T-helper 17 cell (primary cell): ENCODE data around the gene KCNQ2. TPM values are rescaled to one million over a fixed set of nuclear protein-coding genes. Genes with fewer than 3 reads are reported as not detected.

Source experiments
- ATAC-seq: fragments of 150-1000 bp; cut with Tn5 transposase; 2 replicates; pipeline ENCODE4 v1.10.0; 2021; ENCODE audit warnings: mild to moderate bottlenecking, moderate library complexity
- DNase-seq, 3 donors: peaks; one replicate each; pipeline versions ENCODE4 v3.0.0 to v3.0.0-alpha.2; 2020 to 2021
- H3K9me3 ChIP-seq: one replicate; pipeline ENCODE4 v1.7.0; 2013; ENCODE audit warnings: low read length, mild to moderate bottlenecking; ENCODE audit not compliant: control insufficient read depth, poor library complexity, severe bottlenecking
- H3K27ac Mint-ChIP-seq: one replicate; pipeline ENCODE4 v1.8.0; 2022; ENCODE audit warnings: mild to moderate bottlenecking, moderate library complexity, mixed read lengths
- H3K27me3 Mint-ChIP-seq: one replicate; pipeline ENCODE4 v1.8.0; 2022; ENCODE audit warnings: mixed read lengths
- H3K36me3 Mint-ChIP-seq: one replicate; pipeline ENCODE4 v1.8.0; 2022; ENCODE audit warnings: low read depth, mixed read lengths
- H3K4me1 Mint-ChIP-seq: one replicate; pipeline ENCODE4 v1.8.0; 2022; ENCODE audit warnings: mild to moderate bottlenecking, mixed read lengths
- H3K4me3 Mint-ChIP-seq: one replicate; pipeline ENCODE4 v1.8.0; 2022; ENCODE audit warnings: mild to moderate bottlenecking, moderate library complexity, mixed read lengths
- total RNA-seq, 4 donors: library from RNA in 2 of 4; stranded (reverse) in 2 of 4; gene quantifications; one replicate each; pipeline ENCODE4 v1.2.3 and lab custom pipeline; 2022 to 2026

KCNQ2 gene
- total RNA-seq, 2 donors from 2014 or later = not detected

DNA sequence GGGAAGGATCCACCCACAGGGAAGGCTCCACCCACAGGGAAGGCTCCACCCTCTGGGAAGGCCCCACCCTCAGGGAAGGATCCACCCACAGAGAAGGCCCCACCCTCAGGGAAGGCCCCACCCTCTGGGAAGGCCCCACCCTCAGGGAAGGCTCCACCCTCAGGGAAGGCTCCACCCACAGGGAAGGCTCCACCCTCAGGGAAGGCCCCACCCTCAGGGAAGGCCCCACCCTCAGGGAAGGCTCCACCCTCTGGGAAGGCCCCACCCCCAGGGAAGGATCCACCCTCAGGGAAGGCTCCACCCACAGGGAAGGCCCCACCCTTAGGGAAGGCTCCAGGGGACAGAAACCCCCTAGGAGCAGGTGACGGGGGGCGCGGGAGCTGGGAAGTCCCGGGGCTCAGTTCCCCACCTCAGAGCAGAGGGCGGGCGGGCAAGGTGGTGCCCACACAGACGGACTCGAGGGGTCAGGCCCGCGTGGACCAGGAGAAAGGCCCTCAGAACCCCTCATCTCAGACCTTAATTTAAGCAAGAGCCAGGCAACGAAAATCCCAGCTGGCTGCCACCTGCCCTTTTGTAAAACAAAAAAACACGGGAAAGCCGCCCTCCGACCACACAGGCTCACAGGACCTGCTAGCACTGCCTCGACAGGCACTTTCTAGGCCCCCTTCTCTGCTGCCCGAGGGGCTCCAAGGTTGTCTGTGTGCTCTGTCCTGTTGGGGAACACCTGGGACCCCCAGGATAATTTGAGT, 39.7 kb downstream of the KCNQ2 start:
- no peak overlapping the region for H3K27ac Mint-ChIP-seq
- H3K4me3 Mint-ChIP-seq = no peak overlapping the region
- DNase-seq = no peak
- H3K9me3 ChIP-seq = no peaks in the 10 kb centered on the region
- peaks cover 8% of the 10 kb centered on the region for H3K4me1 Mint-ChIP-seq
- H3K27me3 Mint-ChIP-seq = peaks cover 8% of the 10 kb centered on the region
- no peak for ATAC-seq
- no peaks in the 10 kb centered on the region for H3K36me3 Mint-ChIP-seq

DNA sequence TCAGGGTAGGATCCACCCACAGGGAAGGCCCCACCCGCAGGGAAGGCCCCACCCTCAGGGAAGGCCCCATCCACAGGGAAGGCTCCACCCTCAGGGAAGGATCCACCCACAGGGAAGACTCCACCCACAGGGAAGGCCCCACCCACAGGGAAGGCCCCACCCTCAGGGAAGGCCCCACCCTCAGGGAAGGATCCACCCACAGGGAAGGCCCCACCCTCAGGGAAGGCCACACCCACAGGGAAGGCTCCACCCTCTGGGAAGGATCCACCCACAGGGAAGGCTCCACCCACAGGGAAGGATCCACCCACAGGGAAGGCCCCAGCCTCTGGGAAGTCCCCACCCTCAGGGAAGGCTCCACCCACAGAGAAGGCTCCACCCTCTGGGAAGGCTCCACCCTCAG, 40.5 kb downstream of the KCNQ2 start:
- ATAC-seq = no peak
- no peaks in the 10 kb centered on the region for H3K9me3 ChIP-seq
- Mint-ChIP-seq H3K4me3 (no peak overlapping the region), H3K36me3 (no peaks in the 10 kb centered on the region), H3K27me3 (peaks cover 8% of the 10 kb centered on the region), H3K4me1 (peaks cover 8% of the 10 kb centered on the region), H3K27ac (no peak overlapping the region)
- no peak for DNase-seq

DNA sequence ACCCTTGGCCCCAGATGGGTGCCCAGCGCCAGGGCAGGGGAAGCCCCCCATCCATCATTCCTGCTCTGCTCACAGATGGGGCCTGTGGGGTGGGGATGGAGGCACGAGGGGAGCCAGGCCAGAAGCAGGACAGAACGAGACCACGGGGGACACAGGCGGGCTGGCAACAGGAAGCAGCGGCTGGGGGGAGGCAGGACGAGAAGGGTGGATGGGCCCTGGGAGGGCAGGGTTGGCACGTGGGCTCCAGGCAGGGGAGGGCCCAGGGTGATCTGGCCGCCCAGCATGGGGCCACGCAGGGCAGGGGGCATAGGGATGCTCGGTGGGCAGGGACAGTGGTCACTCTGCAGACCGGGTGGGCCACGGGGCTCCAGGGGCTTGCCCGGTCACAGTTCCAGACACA, 41.6 kb downstream of the KCNQ2 start:
- H3K9me3 ChIP-seq = no peaks in the 10 kb centered on the region

DNA sequence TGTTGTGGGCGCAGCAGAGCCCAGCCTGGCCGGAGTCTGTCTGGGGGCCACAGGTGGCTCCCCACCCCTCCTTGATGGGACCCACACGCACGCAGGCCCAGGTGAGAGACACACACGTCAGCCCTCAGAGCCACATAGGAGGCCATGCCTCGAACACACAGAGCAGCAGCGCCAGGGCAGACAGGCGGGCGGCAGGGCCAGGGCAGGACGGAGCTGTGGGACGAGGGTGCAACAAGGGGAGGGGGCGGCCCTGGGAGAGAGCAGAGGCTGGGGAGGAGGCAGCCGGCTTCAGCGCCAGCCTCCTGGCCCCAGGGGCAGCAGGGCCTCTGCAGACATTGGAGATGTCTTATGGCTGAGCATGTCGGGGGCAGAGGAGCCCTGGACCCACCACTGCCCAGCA, 42.5 kb downstream of the KCNQ2 start:
- H3K27ac Mint-ChIP-seq = no peak overlapping the region
- DNase-seq (no peak), ATAC-seq (no peak)
- H3K9me3 ChIP-seq = no peaks in the 10 kb centered on the region
- H3K4me3 Mint-ChIP-seq = no peak overlapping the region
- H3K27me3 Mint-ChIP-seq = peaks cover 5% of the 10 kb centered on the region
- H3K36me3 Mint-ChIP-seq = peaks cover 2% of the 10 kb centered on the region
- peaks cover 7% of the 10 kb centered on the region for H3K4me1 Mint-ChIP-seq

More for the DNA sequence above, 41.6 kb downstream of the KCNQ2 start:
- ATAC-seq = no peak
- Mint-ChIP-seq H3K4me3 (no peak overlapping the region), H3K4me1 (peaks cover 8% of the 10 kb centered on the region), H3K27me3 (peaks cover 8% of the 10 kb centered on the region), H3K36me3 (peaks cover 2% of the 10 kb centered on the region), H3K27ac (no peak overlapping the region)
- DNase-seq = no peak

DNA sequence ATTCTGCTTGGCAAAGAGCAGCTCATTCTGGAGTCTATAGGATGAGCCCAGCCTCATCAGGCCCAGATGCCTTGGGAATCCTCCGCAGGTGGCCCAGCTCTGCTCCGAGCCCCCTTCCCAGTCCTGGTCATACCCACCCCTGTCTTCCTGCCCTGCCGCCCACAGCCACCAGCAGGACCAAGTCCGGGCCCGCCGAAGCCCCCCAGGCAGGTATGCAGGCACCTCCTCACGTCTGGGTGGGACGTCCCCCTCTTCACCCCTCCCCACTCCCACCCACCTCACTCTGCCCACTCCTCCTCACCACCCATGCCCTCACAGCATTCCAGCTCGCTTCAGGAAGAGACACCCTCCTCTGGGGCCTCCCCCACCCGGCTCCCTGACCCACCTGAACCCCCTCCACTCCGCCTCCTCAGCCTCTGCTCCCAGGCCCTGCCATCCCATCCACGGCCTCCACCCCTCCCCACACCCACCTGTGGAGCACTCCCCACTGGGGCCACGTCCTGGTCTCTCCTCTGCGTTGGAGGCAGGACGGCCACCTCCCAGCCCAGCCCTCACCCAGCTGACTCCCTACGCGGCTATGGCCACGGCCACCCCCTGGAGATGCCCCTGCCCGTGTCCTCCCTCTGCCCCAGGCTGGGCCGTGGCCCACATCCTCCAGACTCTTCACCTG, 43.4 kb downstream of the KCNQ2 start:
- no peak for ATAC-seq
- Mint-ChIP-seq H3K36me3 (peaks cover 2% of the 10 kb centered on the region), H3K4me1 (no peaks in the 10 kb centered on the region), H3K27ac (no peak overlapping the region), H3K4me3 (no peak overlapping the region), H3K27me3 (no peaks in the 10 kb centered on the region)
- no peaks in the 10 kb centered on the region for H3K9me3 ChIP-seq
- DNase-seq = no peak

- Mint-ChIP-seq H3K4me3 (no peak overlapping the region), H3K36me3 (peaks cover 2% of the 10 kb centered on the region), H3K27ac (no peak overlapping the region), H3K27me3 (no peaks in the 10 kb centered on the region), H3K4me1 (no peaks in the 10 kb centered on the region)
- no peak for DNase-seq
- no peaks in the 10 kb centered on the region for H3K9me3 ChIP-seq
- ATAC-seq = no peak
These were observed 44.6 kb downstream of the KCNQ2 start for GRCh38 chr20:63427724-63428330.

- Mint-ChIP-seq H3K27me3 (no peaks in the 10 kb centered on the region), H3K27ac (no peak overlapping the region), H3K4me1 (no peaks in the 10 kb centered on the region), H3K36me3 (peaks cover 2% of the 10 kb centered on the region), H3K4me3 (no peak overlapping the region)
- no peak for ATAC-seq
- no peaks in the 10 kb centered on the region for H3K9me3 ChIP-seq
- DNase-seq = no peak
These were observed 45.2 kb downstream of the KCNQ2 start for GRCh38 chr20:63427206-63427605.

DNA sequence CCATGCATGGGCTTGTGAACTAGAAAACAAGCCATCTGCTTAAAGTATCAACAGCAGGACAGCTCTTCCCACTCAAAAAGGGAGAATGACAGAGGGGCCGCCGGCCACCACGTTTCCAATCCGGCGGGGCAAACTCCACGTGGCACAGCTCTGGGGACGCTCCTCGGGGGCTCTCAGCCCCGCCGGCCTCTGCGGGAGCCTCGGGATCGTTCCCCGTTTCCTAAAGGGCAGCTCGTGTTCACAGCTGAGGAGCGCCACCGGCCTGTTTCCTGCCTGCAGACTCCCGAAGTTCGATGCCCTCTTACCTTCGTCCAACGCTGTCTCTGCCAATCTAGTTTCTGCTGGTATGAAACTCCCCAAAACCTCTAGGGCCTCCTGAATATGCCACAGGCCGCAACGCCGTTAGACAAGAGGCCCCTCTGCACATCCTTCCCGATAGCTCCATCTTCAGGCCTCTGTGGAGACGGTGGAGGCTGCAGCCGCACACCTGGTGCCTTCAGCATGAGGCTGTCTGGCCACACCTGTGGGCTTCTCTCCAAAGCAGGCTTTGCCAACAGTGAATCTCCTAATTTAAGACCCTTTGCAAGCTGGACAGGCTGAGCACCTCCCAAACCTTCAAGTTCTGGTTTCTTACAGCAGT, 46.5 kb downstream of the KCNQ2 start:
- Mint-ChIP-seq H3K27ac (no peak overlapping the region), H3K27me3 (no peaks in the 10 kb centered on the region), H3K4me1 (no peaks in the 10 kb centered on the region), H3K36me3 (peaks cover 2% of the 10 kb centered on the region), H3K4me3 (no peak overlapping the region)
- ATAC-seq = no peak
- DNase-seq = no peak
- H3K9me3 ChIP-seq = no peaks in the 10 kb centered on the region

- Mint-ChIP-seq H3K27ac (no peak overlapping the region), H3K27me3 (peaks cover under 1% of the 10 kb centered on the region), H3K4me3 (no peak overlapping the region), H3K36me3 (peaks cover 2% of the 10 kb centered on the region), H3K4me1 (no peaks in the 10 kb centered on the region)
- no peak for ATAC-seq
- H3K9me3 ChIP-seq = no peaks in the 10 kb centered on the region
- DNase-seq = no peak
These were observed 47.8 kb downstream of the KCNQ2 start for GRCh38 chr20:63424613-63425012.

GRCh38 chr20:63423751-63424150, 48.7 kb downstream of the KCNQ2 start:
- Mint-ChIP-seq H3K4me1 (no peaks in the 10 kb centered on the region), H3K27me3 (peaks cover 7% of the 10 kb centered on the region), H3K4me3 (no peak overlapping the region), H3K27ac (no peak overlapping the region), H3K36me3 (peaks cover 2% of the 10 kb centered on the region)
- DNase-seq (no peak), ATAC-seq (no peak)
- H3K9me3 ChIP-seq = no peaks in the 10 kb centered on the region

- H3K36me3 Mint-ChIP-seq = peaks cover 2% of the 10 kb centered on the region
- ATAC-seq (no peak), DNase-seq (no peak)
- no peaks in the 10 kb centered on the region for H3K4me1 Mint-ChIP-seq
- peaks cover 12% of the 10 kb centered on the region for H3K27me3 Mint-ChIP-seq
- no peak overlapping the region for H3K4me3 Mint-ChIP-seq
- no peak overlapping the region for H3K27ac Mint-ChIP-seq
- no peaks in the 10 kb centered on the region for H3K9me3 ChIP-seq
These were observed 49.8 kb downstream of the KCNQ2 start for GRCh38 chr20:63422653-63423052.

GRCh38 chr20:63421913-63422312, 50.5 kb downstream of the KCNQ2 start:
- Mint-ChIP-seq H3K27me3 (peaks cover 15% of the 10 kb centered on the region), H3K27ac (no peak overlapping the region), H3K4me3 (no peak overlapping the region), H3K36me3 (peaks cover 2% of the 10 kb centered on the region), H3K4me1 (no peaks in the 10 kb centered on the region)
- no peaks in the 10 kb centered on the region for H3K9me3 ChIP-seq
- DNase-seq (no peak), ATAC-seq (no peak)

DNA sequence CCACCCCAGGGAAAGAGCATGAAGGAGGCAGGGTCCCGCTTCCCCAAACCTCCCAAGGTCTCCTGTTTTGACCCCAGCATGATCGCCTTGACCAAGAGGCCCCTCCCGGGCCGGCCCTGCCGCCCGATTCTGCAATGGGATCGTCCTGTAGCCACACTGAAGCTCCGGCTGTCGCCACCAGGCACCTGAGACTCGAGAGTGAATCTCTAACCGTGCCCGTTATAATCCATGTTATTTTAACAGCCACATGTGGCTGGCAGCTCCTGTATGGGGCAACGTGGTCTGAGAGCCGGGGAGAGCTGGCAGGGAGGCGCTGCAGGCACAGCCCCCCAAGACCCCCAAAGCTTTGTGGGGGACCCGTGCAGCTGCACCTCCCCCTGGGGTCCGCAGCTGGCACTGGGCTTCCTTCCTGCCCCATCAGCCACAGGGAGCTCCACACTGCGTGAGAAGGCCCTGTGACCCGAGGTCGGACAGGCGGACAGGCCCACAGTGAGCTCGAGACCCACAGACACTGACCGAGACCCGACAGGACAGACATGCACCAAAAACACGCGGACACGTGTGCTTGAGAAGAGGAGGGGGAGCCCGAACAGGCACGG, 51.3 kb downstream of the KCNQ2 start:
- H3K36me3 Mint-ChIP-seq = peaks cover 1% of the 10 kb centered on the region
- no peaks in the 10 kb centered on the region for H3K9me3 ChIP-seq
- no peak overlapping the region for H3K27ac Mint-ChIP-seq
- no peaks in the 10 kb centered on the region for H3K4me1 Mint-ChIP-seq
- H3K4me3 Mint-ChIP-seq = no peak overlapping the region
- DNase-seq = no peak
- ATAC-seq = no peak
- H3K27me3 Mint-ChIP-seq = peaks cover 17% of the 10 kb centered on the region
